22Rv1 (cell line): Measurements from ENCODE around the gene C3orf33.

Experiments used
- CTCF ChIP-seq: fragments of 450-650 bp; IDR thresholded peaks from 2 replicates; pipeline ENCODE4 v1.5.1; 2017; ENCODE audit warnings: mild to moderate bottlenecking
- ZFX ChIP-seq: fragments of 450-650 bp; IDR thresholded peaks from 2 replicates; pipeline ENCODE4 v1.6.1; 2017; ENCODE audit warnings: antibody characterized with exemption, borderline replicate concordance

DNA sequence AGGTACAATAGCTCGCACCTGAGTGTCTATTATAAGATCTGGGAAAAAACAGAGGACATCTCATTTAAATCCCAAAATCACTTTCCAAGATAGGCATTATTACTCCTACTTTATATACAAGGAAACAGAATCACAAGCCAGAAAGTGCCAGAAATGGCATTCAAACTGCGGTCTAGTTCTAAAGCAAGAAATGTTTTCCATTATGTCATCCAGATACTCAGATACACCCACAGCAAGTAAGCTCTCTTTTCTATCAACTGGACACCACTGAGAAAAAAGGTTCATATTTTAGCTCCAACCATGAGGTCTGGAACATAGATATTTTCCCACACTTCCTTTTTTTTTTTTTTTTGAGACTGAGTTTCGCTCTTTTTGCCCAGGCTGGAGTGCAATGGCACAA, 40.0 kb upstream of the C3orf33 start:
- TF ChIP-seq CTCF (no peak), ZFX (no peak)
